GM13977 (cell line): ENCODE results near the gene PLVAP.

Source experiments
- DNase-seq: peaks from one replicate; pipeline ENCODE4 v3.0.0; 2012; ENCODE audit warnings: low spot score
- CTCF ChIP-seq: IDR thresholded peaks from 2 replicates; pipeline ENCODE4 v1.5.1; 2012; ENCODE audit warnings: mild to moderate bottlenecking, control low read depth; ENCODE audit not compliant: insufficient read depth; ENCODE audit errors: extremely low read depth, missing control alignments
- in situ Hi-C: fragments of 300-500 bp; cut with MboI; formaldehyde crosslinking; loops from one replicate; pipeline ENCODE4 v1.12.0; 2022; ENCODE audit warnings: low sequenced_read_pairs, low pct_unique_long_range_greater_than_20kb, mixed read lengths, inconsistent platforms; ENCODE audit not compliant: unreplicated experiment

The PLVAP gene

GRCh38 chr19:17402982-17403855, 26.1 kb upstream of the PLVAP start:
- DNase-seq, result peak; percentile 84
- no peak for TF ChIP-seq CTCF
- in situ Hi-C loops, result no loop called here

GRCh38 chr19:17401628-17402027, 24.5 kb upstream of the PLVAP start:
- no peak for DNase-seq
- no peak for TF ChIP-seq CTCF
- in situ Hi-C loops, result no loop called here

- in situ Hi-C loops, result no loop called here
Measured at GRCh38 chr19:17398902-17399527, 21.9 kb upstream of the PLVAP start.

GRCh38 chr19:17394891-17395415, 17.8 kb upstream of the PLVAP start:
- in situ Hi-C loops, result no loop called here
- peak; percentile 81 for DNase-seq
- peak; percentile 82 for TF ChIP-seq CTCF

More at GRCh38 chr19:17398902-17399527, 21.9 kb upstream of the PLVAP start:
- no peak for TF ChIP-seq CTCF
- DNase-seq, result no peak

GRCh38 chr19:17393914-17394313, 16.8 kb upstream of the PLVAP start, which contains the start of gene CCDC194:
TSS of gene CCDC194 (minus strand) at chr19:17394196. CDS start at chr19:17394158, 38 bp downstream.
- in situ Hi-C loops, result no loop called here
- DNase-seq, result no peak
- TF ChIP-seq CTCF, result no peak

GRCh38 chr19:17393002-17393401, 15.9 kb upstream of the PLVAP start:
- in situ Hi-C loops, result no loop called here
- TF ChIP-seq CTCF, result no peak

More at GRCh38 chr19:17393002-17393401, 15.9 kb upstream of the PLVAP start:
- DNase-seq, result no peak
